GM18868 (cell line): ENCODE results near the gene PDHX.

ENCODE experiments used
- ATAC-seq: cut with Tn5 transposase; IDR thresholded peaks from one replicate; pipeline ENCODE4 v1.9.1; 2021; ENCODE audit warnings: mild to moderate bottlenecking, moderate library complexity; ENCODE audit not compliant: unreplicated experiment

Gene PDHX

DNA sequence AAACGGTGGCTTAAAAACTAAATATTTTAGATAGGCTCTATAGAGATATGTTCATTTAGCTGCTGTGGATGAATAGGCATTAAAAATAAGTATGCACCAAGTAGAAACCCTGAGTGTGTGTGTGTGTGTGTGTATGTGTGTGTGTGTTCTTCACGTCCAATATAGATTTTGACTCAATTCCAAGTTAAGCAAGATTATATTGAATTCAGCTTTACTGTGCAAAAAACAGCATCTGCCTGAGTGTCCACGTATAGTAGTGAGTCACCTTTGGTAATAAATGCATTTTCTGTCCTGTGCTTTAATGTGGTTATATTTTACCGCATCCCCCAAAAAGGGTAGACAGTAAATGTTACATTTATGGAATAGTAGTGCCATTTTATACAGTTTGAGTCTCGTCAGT is 71.2 kb downstream of the PDHX start:
- ATAC-seq, result no peak

DNA sequence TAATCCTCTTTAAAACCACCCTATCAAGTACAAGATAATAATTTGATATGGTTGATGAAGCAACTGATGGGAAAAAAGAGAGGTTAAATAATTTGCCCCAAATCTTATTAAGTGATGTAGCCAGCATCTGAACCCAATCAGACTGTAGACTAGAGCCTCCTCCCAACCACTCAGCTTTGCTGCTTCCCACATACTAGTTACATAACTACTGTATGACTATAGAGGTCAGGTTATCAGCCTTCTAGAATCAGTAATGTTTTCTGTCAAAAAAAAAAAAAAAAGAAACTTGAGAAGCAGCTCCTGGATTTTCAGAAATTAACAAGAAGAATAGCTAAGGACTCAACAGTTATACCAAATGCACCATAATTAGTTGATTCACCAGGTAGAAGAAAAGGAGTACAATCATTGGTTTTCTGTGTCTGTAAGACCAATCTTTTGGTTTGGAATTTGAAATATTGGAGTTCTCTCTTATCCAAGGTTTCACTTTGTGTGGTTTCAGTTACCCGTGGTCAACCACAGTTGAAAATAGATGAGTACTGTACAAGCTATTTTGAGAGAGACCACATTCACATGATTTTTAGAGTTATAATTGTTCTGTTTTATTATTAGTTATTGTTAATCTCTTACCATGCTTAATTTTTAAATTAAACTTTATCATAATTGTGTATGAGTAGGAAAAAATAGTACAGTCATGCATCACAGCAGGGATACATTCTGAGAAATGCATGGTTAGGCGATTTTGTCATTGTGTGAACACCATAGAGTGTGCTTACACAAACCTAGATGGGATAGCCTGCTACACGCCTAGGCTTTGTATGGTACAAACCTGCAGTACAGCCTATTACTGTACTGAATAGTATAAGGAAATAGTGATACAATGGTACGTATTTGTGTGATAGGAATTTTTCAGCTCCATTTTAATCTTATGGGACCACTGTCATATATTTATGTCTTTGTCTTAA is 72.2 kb downstream of the PDHX start:
- ATAC-seq, result peak; percentile 93

- no peak for ATAC-seq
Measured at GRCh38 chr11:34990916-34991315, 74.5 kb downstream of the PDHX start.

DNA sequence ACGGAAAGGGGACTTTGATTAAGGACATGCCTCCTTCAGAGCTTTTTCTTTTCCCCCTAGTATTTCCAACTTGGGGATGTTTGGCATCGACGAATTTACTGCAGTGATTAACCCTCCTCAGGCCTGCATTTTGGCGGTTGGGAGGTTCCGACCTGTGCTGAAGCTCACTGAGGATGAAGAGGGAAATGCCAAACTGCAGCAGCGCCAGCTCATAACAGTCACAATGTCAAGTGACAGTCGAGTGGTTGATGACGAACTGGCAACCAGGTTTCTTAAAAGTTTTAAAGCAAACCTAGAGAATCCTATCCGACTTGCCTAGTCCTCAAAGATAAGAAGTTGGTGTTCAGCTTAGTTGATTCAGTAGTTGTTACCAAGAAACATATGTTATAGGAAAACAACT is 78.4 kb downstream of the PDHX start:
- no peak for ATAC-seq

GRCh38 chr11:34996958-34997357 is 80.5 kb downstream of the PDHX start:
- ATAC-seq, result no peak

DNA sequence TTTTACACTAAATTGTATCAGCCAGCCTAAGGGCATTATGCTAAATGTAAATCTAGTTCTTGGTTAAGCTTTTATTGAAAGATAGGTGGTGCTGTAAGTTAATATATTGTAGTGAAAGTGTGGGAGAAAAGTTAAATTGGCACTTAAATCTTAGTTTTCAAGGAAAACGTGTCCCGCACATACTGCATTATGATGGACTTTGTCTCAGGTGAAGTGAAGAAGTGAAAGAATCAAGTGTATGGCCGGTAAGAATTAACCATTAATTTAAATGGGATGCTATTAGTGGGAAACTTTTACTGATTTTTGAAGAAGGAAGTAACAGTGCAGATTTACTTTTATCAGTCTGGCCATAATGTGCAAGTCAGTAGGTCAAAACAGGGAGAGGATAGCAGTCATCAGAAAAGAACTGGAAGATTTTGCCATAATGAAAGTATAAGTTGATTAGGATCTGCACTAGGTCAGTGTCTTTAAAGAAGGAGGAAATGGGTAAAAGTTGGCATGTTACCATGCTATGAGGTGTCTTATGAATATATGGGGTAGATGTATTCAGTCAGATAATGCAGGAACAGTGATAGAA is 81.6 kb downstream of the PDHX start:
- ATAC-seq, result no peak

GRCh38 chr11:34999453-34999852 is 83.0 kb downstream of the PDHX start:
- ATAC-seq, result no peak

GRCh38 chr11:35003186-35003585 is 86.8 kb downstream of the PDHX start:
- no peak for ATAC-seq

DNA sequence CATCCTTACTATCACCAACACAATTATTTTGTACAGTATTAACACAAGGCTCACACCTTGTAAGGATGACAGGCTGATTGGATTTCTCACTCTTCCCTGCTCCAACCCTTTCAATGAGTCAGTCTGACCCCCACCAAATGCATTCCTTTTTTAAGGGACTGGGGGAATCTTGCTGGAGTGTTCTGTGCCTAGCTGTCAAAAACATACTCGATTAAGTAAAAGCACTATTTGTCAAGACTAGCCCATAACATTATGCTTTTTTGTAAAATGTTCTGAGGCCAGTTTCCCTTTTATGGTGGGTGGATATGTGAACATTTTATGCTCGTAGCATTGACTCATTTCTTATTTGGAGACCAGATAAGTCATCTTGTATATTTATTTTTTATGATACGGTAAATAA is 87.2 kb downstream of the PDHX start:
- ATAC-seq, result no peak

- no peak for ATAC-seq
Measured at GRCh38 chr11:35005141-35005780, 88.8 kb downstream of the PDHX start.

GRCh38 chr11:35006389-35007128 is 90.1 kb downstream of the PDHX start:
- peak; percentile 88 for ATAC-seq

GRCh38 chr11:35007277-35007676 is 90.9 kb downstream of the PDHX start:
- ATAC-seq, result peak; percentile 69

- ATAC-seq, result no peak
Measured at GRCh38 chr11:35009191-35009943, 92.9 kb downstream of the PDHX start.

GRCh38 chr11:35009944-35010342 is 93.5 kb downstream of the PDHX start:
- no peak for ATAC-seq

DNA sequence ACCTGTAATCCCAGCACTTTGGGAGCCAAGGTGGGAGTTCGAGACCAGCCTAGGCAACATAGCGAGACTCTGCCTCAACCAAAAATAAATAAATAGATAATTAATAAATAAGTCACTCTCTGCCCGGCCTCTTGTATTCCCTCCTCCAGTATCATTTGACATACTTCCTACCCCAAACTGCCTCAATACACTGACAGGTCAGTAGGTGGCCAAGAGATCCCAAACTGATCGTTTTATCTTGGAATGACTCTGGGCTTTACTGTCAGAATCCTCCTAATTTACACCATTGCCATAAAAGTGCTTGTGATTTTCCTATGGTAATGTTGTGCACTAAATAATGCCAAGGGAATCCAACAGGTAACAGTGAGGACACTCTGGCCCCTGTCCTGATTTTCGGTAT is 94.2 kb downstream of the PDHX start:
- ATAC-seq, result no peak

GRCh38 chr11:35011389-35011788 is 95.0 kb downstream of the PDHX start:
- no peak for ATAC-seq

GRCh38 chr11:35011944-35012343 is 95.5 kb downstream of the PDHX start:
- no peak for ATAC-seq

DNA sequence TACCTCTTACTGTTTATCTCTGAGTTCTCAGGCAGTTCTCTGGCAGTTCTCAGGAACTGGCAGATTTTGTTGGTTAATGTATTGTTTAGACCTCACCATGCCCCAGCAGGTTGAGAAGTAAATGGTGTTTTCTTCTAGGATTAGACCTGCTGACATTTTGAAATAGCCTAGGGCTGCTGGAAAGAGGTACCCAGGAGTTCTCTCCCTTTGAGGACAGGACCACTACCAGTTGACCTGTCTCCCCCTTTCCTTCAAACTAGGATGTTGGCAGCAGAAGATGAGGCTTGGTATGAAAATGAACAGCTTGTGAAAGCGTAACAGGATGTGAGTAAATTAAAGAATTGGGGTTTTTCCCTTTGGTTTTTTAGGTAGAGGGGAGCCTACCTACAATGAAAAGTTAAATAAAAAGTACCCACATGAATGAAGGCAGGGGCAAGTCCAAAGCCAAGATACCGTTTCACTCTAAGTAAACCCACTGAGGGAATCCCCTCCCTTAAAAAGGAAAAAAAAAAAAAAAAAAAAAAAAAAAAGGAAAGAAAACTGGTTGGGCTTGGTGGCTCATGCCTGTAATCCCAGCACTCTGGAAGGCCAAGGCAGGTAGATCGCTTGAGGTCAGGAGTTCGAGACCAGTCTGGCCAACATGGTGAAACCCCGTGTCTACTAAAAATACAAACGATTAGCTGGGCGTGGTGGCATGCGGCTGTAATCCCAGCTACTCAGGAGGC is 96.2 kb downstream of the PDHX start:
- peak; percentile 82 for ATAC-seq

DNA sequence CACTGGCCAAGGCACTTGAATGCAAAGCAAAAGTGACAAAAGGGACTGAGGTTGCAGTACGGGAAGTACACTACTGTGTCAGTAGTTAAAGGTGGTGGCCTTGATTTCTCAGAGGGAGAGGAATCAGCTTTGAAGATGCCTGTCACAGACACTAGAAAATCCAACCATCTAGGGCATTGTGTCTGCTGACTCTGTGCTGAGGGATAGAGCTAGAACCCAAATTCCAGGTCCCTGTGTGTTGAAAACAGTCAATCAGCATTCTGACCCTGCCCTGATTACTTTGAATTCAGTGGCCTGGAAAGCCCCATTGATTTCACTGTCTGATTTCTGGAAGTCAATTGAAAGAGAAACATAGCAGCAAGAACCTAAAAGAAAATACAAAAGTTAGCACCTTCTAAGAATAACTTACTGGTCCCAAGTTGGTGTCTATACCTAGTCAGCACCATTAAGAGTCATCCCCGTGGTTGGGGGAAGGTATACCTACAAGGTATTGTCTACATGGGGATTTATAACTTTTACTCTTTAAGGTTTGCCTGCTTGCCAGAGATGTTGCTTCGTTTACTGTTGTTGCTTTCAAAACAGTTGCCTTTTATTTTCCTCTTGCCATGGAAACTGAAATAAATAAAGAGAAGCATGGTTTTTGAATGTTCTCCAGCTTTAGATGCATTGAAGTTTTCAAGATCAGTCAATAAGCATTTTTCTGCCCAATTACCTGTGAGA is 97.3 kb downstream of the PDHX start:
- peak; percentile 44 for ATAC-seq
